Neural cell (in vitro differentiated cells): ENCODE data around the gene ZNF3.

ENCODE experiments used
- EZH2 ChIP-seq: fragments of 200-600, 300-800 bp; shearing (Covaris generic), sonication (generic); IDR thresholded peaks from 2 replicates; pipeline ENCODE4 v1.6.1; 2014; ENCODE audit warnings: antibody characterized with exemption, low read length, borderline replicate concordance, mild to moderate bottlenecking; ENCODE audit not compliant: insufficient read depth, poor library complexity, severe bottlenecking
- POLR2AphosphoS5 ChIP-seq: IDR thresholded peaks from 2 replicates; pipeline ENCODE4 v1.6.1; 2012
- TAF1 ChIP-seq: IDR thresholded peaks from 2 replicates; pipeline ENCODE4 v1.6.1; 2012; ENCODE audit warnings: low read depth
- TF ChIP-seq, protein P1 (sequence below): fragments of 450-650 bp; IDR thresholded peaks from 2 replicates; pipeline ENCODE4 v1.5.1; 2014; ENCODE audit warnings: antibody characterized with exemption, mild to moderate bottlenecking, moderate library complexity; ENCODE audit not compliant: poor library complexity, severe bottlenecking

- TF ChIP-seq TAF1 = no peak
- TF ChIP-seq, protein P1, sequence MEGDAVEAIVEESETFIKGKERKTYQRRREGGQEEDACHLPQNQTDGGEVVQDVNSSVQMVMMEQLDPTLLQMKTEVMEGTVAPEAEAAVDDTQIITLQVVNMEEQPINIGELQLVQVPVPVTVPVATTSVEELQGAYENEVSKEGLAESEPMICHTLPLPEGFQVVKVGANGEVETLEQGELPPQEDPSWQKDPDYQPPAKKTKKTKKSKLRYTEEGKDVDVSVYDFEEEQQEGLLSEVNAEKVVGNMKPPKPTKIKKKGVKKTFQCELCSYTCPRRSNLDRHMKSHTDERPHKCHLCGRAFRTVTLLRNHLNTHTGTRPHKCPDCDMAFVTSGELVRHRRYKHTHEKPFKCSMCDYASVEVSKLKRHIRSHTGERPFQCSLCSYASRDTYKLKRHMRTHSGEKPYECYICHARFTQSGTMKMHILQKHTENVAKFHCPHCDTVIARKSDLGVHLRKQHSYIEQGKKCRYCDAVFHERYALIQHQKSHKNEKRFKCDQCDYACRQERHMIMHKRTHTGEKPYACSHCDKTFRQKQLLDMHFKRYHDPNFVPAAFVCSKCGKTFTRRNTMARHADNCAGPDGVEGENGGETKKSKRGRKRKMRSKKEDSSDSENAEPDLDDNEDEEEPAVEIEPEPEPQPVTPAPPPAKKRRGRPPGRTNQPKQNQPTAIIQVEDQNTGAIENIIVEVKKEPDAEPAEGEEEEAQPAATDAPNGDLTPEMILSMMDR = no peak
- peak; percentile 3 for TF ChIP-seq POLR2AphosphoS5
- no peak for TF ChIP-seq EZH2
Measured at GRCh38 chr7:100061518-100062193, 19.9 kb downstream of the ZNF3 start.
